Measurements from ENCODE around the gene NRP1. TPM values are rescaled to one million over a fixed set of nuclear protein-coding genes. Genes with fewer than 3 reads are reported as not detected.

NRP1 gene
- polyA plus RNA-seq, 3 donors: 1.1 to 1.7 (median 1.3) TPM

DNA sequence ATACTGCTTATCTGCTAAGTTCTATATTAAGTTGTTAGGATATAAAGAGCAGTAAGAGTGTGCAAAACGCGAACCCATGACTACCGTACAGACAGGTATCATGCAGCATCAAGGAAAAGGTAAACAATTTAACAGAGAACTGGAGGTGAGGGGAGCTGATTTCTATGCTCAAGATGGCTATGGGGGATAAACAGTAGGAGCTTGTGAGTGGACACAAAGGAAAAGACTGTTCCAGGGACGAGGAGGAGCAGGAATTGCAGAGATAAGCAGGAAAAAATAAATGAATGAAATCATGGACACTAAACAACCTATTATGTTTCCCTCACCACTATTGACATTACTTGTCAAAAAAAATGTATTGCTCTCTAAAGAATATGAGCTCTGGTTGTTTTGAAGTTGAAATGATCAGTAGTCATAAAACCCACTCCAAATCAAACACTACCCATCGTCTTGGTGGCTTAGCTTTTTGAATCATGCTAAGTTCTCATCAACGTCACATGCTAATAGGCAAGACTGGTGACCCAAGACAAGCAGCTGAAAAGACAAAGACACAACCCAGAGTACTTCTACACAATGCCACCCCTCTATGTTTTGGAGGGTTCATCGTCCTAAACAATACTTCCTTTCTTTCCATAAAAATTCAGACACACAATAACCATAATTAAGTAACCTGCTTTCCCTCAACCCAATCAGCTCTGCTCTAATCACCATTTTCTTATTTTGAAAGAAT, 102.7 kb downstream of the NRP1 start:
- H3K79me2 ChIP-seq (ENCODE audit: insufficient read depth, low read length): no peaks in the 10 kb centered on the region
- no peak overlapping the region for H3K4me2 ChIP-seq (replicated peaks; ENCODE audit: extremely low read depth, low read length, poor library complexity, severe bottlenecking)
- H3K27me3 Mint-ChIP-seq (ENCODE audit: low read depth in 3 of 3): peaks cover 0 to 6% (median 0%) of the 10 kb centered on the region in 3 donors
- no peaks in the 10 kb centered on the region for H3K36me3 Mint-ChIP-seq
- H3K4me3 ChIP-seq (replicated peaks in 1 of 3; ENCODE audit: low read depth in 2 of 3, low read length in 3 of 3): no peak overlapping the region
- 90% methylated on average over 2 of the region's 7 CpGs for WGBS (ENCODE audit: insufficient coverage)
- no peak overlapping the region for H3K27ac Mint-ChIP-seq
- H3K27me3 ChIP-seq (ENCODE audit: control insufficient read depth in 2 of 2, insufficient read depth in 2 of 2, low read length in 2 of 2): no peaks in the 10 kb centered on the region
- no peak overlapping the region for H3K27ac ChIP-seq (ENCODE audit: low read depth in 1 of 2, low read length in 2 of 2)
- H3K4me3 Mint-ChIP-seq: no peak overlapping the region
- H3K36me3 ChIP-seq (replicated peaks in 1 of 2; ENCODE audit: control insufficient read depth in 1 of 2, insufficient read depth in 2 of 2, low read length in 2 of 2): no peaks in the 10 kb centered on the region
- no peak overlapping the region for H3K9ac ChIP-seq (ENCODE audit: insufficient read depth, low read length, poor library complexity, severe bottlenecking)
- H2AFZ ChIP-seq (ENCODE audit: insufficient read depth, low read depth, low read length, poor library complexity, severe bottlenecking): no peak overlapping the region
- intact Hi-C loops (cut with micrococcal nuclease): no loop called here
- peaks cover 0 to 2% (median 0%) of the 10 kb centered on the region in 7 donors for H3K9me3 Mint-ChIP-seq
- TF ChIP-seq, protein P1, sequence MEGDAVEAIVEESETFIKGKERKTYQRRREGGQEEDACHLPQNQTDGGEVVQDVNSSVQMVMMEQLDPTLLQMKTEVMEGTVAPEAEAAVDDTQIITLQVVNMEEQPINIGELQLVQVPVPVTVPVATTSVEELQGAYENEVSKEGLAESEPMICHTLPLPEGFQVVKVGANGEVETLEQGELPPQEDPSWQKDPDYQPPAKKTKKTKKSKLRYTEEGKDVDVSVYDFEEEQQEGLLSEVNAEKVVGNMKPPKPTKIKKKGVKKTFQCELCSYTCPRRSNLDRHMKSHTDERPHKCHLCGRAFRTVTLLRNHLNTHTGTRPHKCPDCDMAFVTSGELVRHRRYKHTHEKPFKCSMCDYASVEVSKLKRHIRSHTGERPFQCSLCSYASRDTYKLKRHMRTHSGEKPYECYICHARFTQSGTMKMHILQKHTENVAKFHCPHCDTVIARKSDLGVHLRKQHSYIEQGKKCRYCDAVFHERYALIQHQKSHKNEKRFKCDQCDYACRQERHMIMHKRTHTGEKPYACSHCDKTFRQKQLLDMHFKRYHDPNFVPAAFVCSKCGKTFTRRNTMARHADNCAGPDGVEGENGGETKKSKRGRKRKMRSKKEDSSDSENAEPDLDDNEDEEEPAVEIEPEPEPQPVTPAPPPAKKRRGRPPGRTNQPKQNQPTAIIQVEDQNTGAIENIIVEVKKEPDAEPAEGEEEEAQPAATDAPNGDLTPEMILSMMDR (IDR thresholded peaks at IDR 0.05): no peak
- H3K4me1 ChIP-seq (ENCODE audit: control insufficient read depth in 1 of 2, insufficient read depth in 2 of 2, low read length in 2 of 2): no peaks in the 10 kb centered on the region
- H3K9me3 ChIP-seq (replicated peaks in 1 of 2; ENCODE audit: control insufficient read depth in 1 of 2, insufficient read depth in 1 of 2, low read length in 2 of 2): no peaks in the 10 kb centered on the region
- no peaks in the 10 kb centered on the region for H4K20me1 ChIP-seq (ENCODE audit: insufficient read depth, low read length)
- no peak for DNase-seq
- no peaks in the 10 kb centered on the region for H3K4me1 Mint-ChIP-seq

DNA sequence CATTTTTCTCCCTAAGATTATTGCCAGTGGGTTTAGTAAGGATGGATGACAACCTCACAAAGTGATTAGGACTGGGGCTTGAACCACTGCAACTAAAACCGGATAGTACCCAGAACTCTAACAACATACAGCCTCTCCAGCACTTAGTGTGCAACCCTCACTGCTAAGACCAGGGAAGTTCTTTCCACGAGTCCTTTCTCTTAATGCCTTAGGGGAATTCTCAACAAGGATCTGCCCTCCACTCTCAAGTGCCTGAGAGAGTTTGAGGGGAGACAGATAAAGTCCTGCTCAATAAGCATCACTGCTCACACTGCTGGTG, 104.6 kb downstream of the NRP1 start:
- Histone ChIP-seq H3K27me3 (ENCODE audit: control insufficient read depth in 2 of 2, insufficient read depth in 2 of 2, low read length in 2 of 2) (no peaks in the 10 kb centered on the region), H2AFZ (ENCODE audit: insufficient read depth, low read depth, low read length, poor library complexity, severe bottlenecking) (no peak overlapping the region), H3K9ac (ENCODE audit: insufficient read depth, low read length, poor library complexity, severe bottlenecking) (no peak overlapping the region), H3K4me3 (replicated peaks in 1 of 3; ENCODE audit: low read depth in 2 of 3, low read length in 3 of 3) (no peak overlapping the region), H3K4me1 (ENCODE audit: control insufficient read depth in 1 of 2, insufficient read depth in 2 of 2, low read length in 2 of 2) (no peaks in the 10 kb centered on the region), H3K79me2 (ENCODE audit: insufficient read depth, low read length) (no peaks in the 10 kb centered on the region), H3K36me3 (replicated peaks in 1 of 2; ENCODE audit: control insufficient read depth in 1 of 2, insufficient read depth in 2 of 2, low read length in 2 of 2) (no peaks in the 10 kb centered on the region), H3K27ac (ENCODE audit: low read depth in 1 of 2, low read length in 2 of 2) (no peak overlapping the region), H3K4me2 (replicated peaks; ENCODE audit: extremely low read depth, low read length, poor library complexity, severe bottlenecking) (no peak overlapping the region), H3K9me3 (replicated peaks in 1 of 2; ENCODE audit: control insufficient read depth in 1 of 2, insufficient read depth in 1 of 2, low read length in 2 of 2) (no peaks in the 10 kb centered on the region), H4K20me1 (ENCODE audit: insufficient read depth, low read length) (no peaks in the 10 kb centered on the region)
- no peaks in the 10 kb centered on the region for H3K4me1 Mint-ChIP-seq
- H3K36me3 Mint-ChIP-seq: no peaks in the 10 kb centered on the region
- TF ChIP-seq, protein P1 (IDR thresholded peaks at IDR 0.05): no peak
- peaks cover 0 to 2% (median 0%) of the 10 kb centered on the region in 7 donors for H3K9me3 Mint-ChIP-seq
- no peak overlapping the region for H3K27ac Mint-ChIP-seq
- no peak overlapping the region for H3K4me3 Mint-ChIP-seq
- WGBS (ENCODE audit: insufficient coverage): no CpG with 5 or more reads among the region's 2 CpGs
- no peak for DNase-seq
- intact Hi-C loops (cut with micrococcal nuclease): no loop called here
- peaks cover 0 to 6% (median 0%) of the 10 kb centered on the region in 3 donors for H3K27me3 Mint-ChIP-seq (ENCODE audit: low read depth in 3 of 3)
